DMS 273 (cell line): Measurements from ENCODE around the gene APP.

Experiments used
- DNase-seq: peaks from one replicate; lab custom pipeline; 2025; ENCODE audit not compliant: unreplicated experiment; lab: John Stamatoyannopoulos, UW

Gene APP

GRCh38 chr21:25837533-25838265 lies 332.9 kb downstream of the APP start:
- DNase-seq = no peak

GRCh38 chr21:25836396-25836795 lies 334.2 kb downstream of the APP start:
- DNase-seq = no peak

- DNase-seq = no peak
Measured at GRCh38 chr21:25834381-25834780, 336.2 kb downstream of the APP start.

- DNase-seq = no peak
Measured at GRCh38 chr21:25831300-25831960, 339.1 kb downstream of the APP start.
